SK-N-SH (cell line): Measurements from ENCODE around the gene THUMPD3.

Experiments
- EP300 ChIP-seq, 2 experiments: IDR thresholded peaks; 2 replicates each; pipeline versions ENCODE4 v1.4.0 to v1.6.1; 2012; ENCODE audit warnings: borderline replicate concordance in 1 of 2, low read depth in 1 of 2, low read length in 1 of 2
- GABPA ChIP-seq: IDR thresholded peaks from 2 replicates; pipeline ENCODE4 v1.4.0; 2012; ENCODE audit warnings: low read depth, mild to moderate bottlenecking
- SIN3A ChIP-seq: IDR thresholded peaks from 2 replicates; pipeline ENCODE4 v1.6.1; 2012; ENCODE audit warnings: low read depth, mild to moderate bottlenecking, low read length, moderate library complexity, borderline replicate concordance
- TEAD4 ChIP-seq: IDR thresholded peaks from 2 replicates; pipeline ENCODE4 v1.4.0; 2012; ENCODE audit warnings: mild to moderate bottlenecking, borderline replicate concordance; ENCODE audit not compliant: insufficient read depth
- TF ChIP-seq, protein P1 (sequence below): fragments of 200-600 bp; sonication (generic); IDR thresholded peaks from 2 replicates; pipeline ENCODE4 v1.6.1; 2017; ENCODE audit warnings: antibody characterized with exemption, mild to moderate bottlenecking, moderate library complexity

DNA sequence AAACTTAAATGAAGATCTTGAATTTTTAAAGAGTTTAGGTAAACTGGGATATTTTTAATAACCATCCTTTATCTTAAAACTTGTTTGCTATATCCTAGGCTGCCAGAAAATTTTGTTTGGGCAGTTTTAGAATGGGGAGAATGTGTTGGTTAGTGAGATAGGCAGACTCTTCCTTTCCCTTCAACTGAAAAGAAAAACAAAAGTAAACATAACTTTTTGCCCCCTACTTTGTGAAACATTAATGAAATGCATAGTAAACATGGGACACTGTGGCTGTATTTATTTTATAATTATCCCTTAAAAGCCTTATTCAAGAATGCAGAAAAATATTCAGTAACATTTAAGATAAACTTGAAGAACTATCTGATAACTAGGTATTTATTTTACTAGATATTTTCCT, 65.6 kb downstream of the THUMPD3 start:
- TF ChIP-seq SIN3A (no peak), TEAD4 (no peak), GABPA (no peak), EP300 (IDR thresholded peaks at IDR 0.05; ENCODE audit: borderline replicate concordance in 1 of 2, low read depth in 1 of 2, low read length in 1 of 2) (no peak)
- TF ChIP-seq, protein P1, sequence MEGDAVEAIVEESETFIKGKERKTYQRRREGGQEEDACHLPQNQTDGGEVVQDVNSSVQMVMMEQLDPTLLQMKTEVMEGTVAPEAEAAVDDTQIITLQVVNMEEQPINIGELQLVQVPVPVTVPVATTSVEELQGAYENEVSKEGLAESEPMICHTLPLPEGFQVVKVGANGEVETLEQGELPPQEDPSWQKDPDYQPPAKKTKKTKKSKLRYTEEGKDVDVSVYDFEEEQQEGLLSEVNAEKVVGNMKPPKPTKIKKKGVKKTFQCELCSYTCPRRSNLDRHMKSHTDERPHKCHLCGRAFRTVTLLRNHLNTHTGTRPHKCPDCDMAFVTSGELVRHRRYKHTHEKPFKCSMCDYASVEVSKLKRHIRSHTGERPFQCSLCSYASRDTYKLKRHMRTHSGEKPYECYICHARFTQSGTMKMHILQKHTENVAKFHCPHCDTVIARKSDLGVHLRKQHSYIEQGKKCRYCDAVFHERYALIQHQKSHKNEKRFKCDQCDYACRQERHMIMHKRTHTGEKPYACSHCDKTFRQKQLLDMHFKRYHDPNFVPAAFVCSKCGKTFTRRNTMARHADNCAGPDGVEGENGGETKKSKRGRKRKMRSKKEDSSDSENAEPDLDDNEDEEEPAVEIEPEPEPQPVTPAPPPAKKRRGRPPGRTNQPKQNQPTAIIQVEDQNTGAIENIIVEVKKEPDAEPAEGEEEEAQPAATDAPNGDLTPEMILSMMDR = no peak
